Endodermal cell (in vitro differentiated cells): Measurements from ENCODE around the gene ERAP2. TPM values are rescaled to one million over a fixed set of nuclear protein-coding genes. Genes with fewer than 3 reads are reported as not detected.

Source experiments
- DNase-seq: peaks from one replicate; pipeline ENCODE4 v3.0.0-alpha.2; 2017
- H3K27ac ChIP-seq: 2 replicates; pipeline ENCODE4 v1.5.1; 2013; ENCODE audit warnings: mild to moderate bottlenecking, low read depth, low read length, moderate library complexity
- H3K27me3 ChIP-seq: 2 replicates; pipeline ENCODE4 v1.6.1; 2013; ENCODE audit warnings: mild to moderate bottlenecking, low read length, moderate library complexity; ENCODE audit not compliant: insufficient read depth, control insufficient read depth, poor library complexity, severe bottlenecking
- H3K36me3 ChIP-seq: 2 replicates; pipeline ENCODE4 v1.7.0; 2013; ENCODE audit warnings: mild to moderate bottlenecking, low read length, moderate library complexity; ENCODE audit not compliant: control insufficient read depth, insufficient read depth
- H3K4me1 ChIP-seq: one replicate; pipeline ENCODE4 v1.7.0; 2013; ENCODE audit warnings: low read length; ENCODE audit not compliant: control insufficient read depth, insufficient read depth
- H3K4me3 ChIP-seq: 2 replicates; pipeline ENCODE4 v1.5.1; 2013; ENCODE audit warnings: mild to moderate bottlenecking, low read length, moderate library complexity
- H3K9ac ChIP-seq: 2 replicates; pipeline ENCODE4 v1.6.1; 2013; ENCODE audit warnings: mild to moderate bottlenecking, low read length, moderate library complexity; ENCODE audit not compliant: poor library complexity, severe bottlenecking; ENCODE audit errors: extremely low read depth
- H3K9me3 ChIP-seq: 2 replicates; pipeline ENCODE4 v1.6.1; 2013; ENCODE audit warnings: mild to moderate bottlenecking, low read length, moderate library complexity; ENCODE audit not compliant: control insufficient read depth
- H3K27ac Mint-ChIP-seq: 2 replicates; pipeline ENCODE4 v1.8.0; 2020; ENCODE audit warnings: mixed read lengths
- H3K27me3 Mint-ChIP-seq: 2 replicates; pipeline ENCODE4 v1.8.0; 2021; ENCODE audit warnings: mild to moderate bottlenecking, mixed read lengths; ENCODE audit not compliant: insufficient read depth
- H3K36me3 Mint-ChIP-seq: 2 replicates; pipeline ENCODE4 v1.8.0; 2020; ENCODE audit warnings: low read depth, mixed read lengths
- H3K4me1 Mint-ChIP-seq: 2 replicates; pipeline ENCODE4 v1.8.0; 2020; ENCODE audit warnings: mixed read lengths
- H3K4me3 Mint-ChIP-seq: 2 replicates; pipeline ENCODE4 v1.8.0; 2020; ENCODE audit warnings: mild to moderate bottlenecking, moderate library complexity, mixed read lengths
- H3K9me3 Mint-ChIP-seq: 2 replicates; pipeline ENCODE4 v1.8.0; 2020; ENCODE audit warnings: mild to moderate bottlenecking, mixed read lengths
- CTCF ChIP-seq: fragments of 200-600 bp; sonication (generic); conservative IDR thresholded peaks from 2 replicates; pipeline ENCODE4 v1.5.0; 2021; ENCODE audit warnings: antibody characterized with exemption, mild to moderate bottlenecking
- WGBS, 2 experiments: methylation state at CpG; one replicate each; pipeline versions ENCODE4 v1.1.5 to v1.1.7; 2013; ENCODE audit warnings: missing lambda C conversion rate in 2 of 2, mixed read lengths in 1 of 2; ENCODE audit not compliant: insufficient coverage in 1 of 2, insufficient read length in 1 of 2; 5-methylcytosine and 5-hydroxymethylcytosine counted together
- total RNA-seq, 2 donors: library from RNA; stranded (reverse); fragmentation: NEBNext Ultra II Directional in 1 of 2; extraction: Animal tissue kit (Norgen Biotek cat#: 25700) in 1 of 2; gene quantifications; 2 replicates in 1 of 2; 3 replicates in 1 of 2; pipeline ENCODE4 v1.2.1, GENCODE V29; 2021

Gene ERAP2
- total RNA-seq, 2 donors from 2014 or later = not detected

- no peaks in the 10 kb centered on the region for H3K9me3 ChIP-seq
- no peak for TF ChIP-seq CTCF
- H3K4me1 Mint-ChIP-seq = peaks cover 7% of the 10 kb centered on the region
- H3K36me3 Mint-ChIP-seq = no peaks in the 10 kb centered on the region
- 92 to 100% methylated on average over 4 of the region's 4 CpGs for WGBS, 2 experiments
- H3K36me3 ChIP-seq = no peaks in the 10 kb centered on the region
- no peak overlapping the region for H3K4me3 ChIP-seq
- H3K27me3 Mint-ChIP-seq = no peaks in the 10 kb centered on the region
- H3K27ac Mint-ChIP-seq = no peak overlapping the region
- peaks cover 4% of the 10 kb centered on the region for H3K9me3 Mint-ChIP-seq
- H3K9ac ChIP-seq = no peak overlapping the region
- no peaks in the 10 kb centered on the region for H3K27me3 ChIP-seq
- DNase-seq = no peak
- no peak overlapping the region for H3K4me3 Mint-ChIP-seq
- no peak overlapping the region for H3K27ac ChIP-seq
- H3K4me1 ChIP-seq = no peaks in the 10 kb centered on the region
Observed at GRCh38 chr5:96919754-96920197, 43.5 kb downstream of the ERAP2 start.

- WGBS, 2 experiments = 89 to 100% methylated on average over 1 to 2 of the region's 3 CpGs
- no peak for DNase-seq
- peaks cover 11% of the 10 kb centered on the region for H3K4me1 Mint-ChIP-seq
- H3K4me3 Mint-ChIP-seq = no peak overlapping the region
- Histone ChIP-seq H3K9ac (no peak overlapping the region), H3K27ac (no peak overlapping the region), H3K4me1 (peaks cover 6% of the 10 kb centered on the region), H3K27me3 (no peaks in the 10 kb centered on the region), H3K9me3 (no peaks in the 10 kb centered on the region), H3K4me3 (no peak overlapping the region), H3K36me3 (no peaks in the 10 kb centered on the region)
- H3K27me3 Mint-ChIP-seq = no peaks in the 10 kb centered on the region
- no peak overlapping the region for H3K27ac Mint-ChIP-seq
- peaks cover 4% of the 10 kb centered on the region for H3K9me3 Mint-ChIP-seq
- no peak for TF ChIP-seq CTCF
- H3K36me3 Mint-ChIP-seq = no peaks in the 10 kb centered on the region
Observed at GRCh38 chr5:96920744-96921355, 44.5 kb downstream of the ERAP2 start.

GRCh38 chr5:96922499-96923244 is 46.4 kb downstream of the ERAP2 start:
- no peak for TF ChIP-seq CTCF
- Histone ChIP-seq H3K27me3 (no peaks in the 10 kb centered on the region), H3K36me3 (no peaks in the 10 kb centered on the region), H3K9me3 (no peaks in the 10 kb centered on the region), H3K4me1 (peaks cover 6% of the 10 kb centered on the region), H3K4me3 (no peak overlapping the region), H3K9ac (no peak overlapping the region), H3K27ac (no peak overlapping the region)
- H3K27ac Mint-ChIP-seq = no peak overlapping the region
- WGBS, 2 experiments = 82 to 96% methylated on average over 7 to 12 of the region's 12 CpGs
- no peak overlapping the region for H3K4me3 Mint-ChIP-seq
- H3K4me1 Mint-ChIP-seq = peaks cover 11% of the 10 kb centered on the region
- DNase-seq = no peak
- H3K27me3 Mint-ChIP-seq = no peaks in the 10 kb centered on the region
- no peaks in the 10 kb centered on the region for H3K36me3 Mint-ChIP-seq
- H3K9me3 Mint-ChIP-seq = no peaks in the 10 kb centered on the region
